HepG2 (cell line): ENCODE results near the gene CBL. TPM values are rescaled to one million over a fixed set of nuclear protein-coding genes. Genes with fewer than 3 reads are reported as not detected.

Experiments
- GATAD1 ChIP-seq: IDR thresholded peaks from 2 replicates; pipeline ENCODE4 v1.6.1; 2016; ENCODE audit warnings: missing genetic modification reagents, missing compliant biosample characterization
- GPN1 ChIP-seq: sonication (generic); formaldehyde crosslinking; IDR thresholded peaks from 2 replicates; pipeline ENCODE4 v1.5.1; 2020; ENCODE audit warnings: missing genetic modification reagents, borderline replicate concordance
- HDAC6 ChIP-seq: fragments of 200-600 bp; sonication (generic); IDR thresholded peaks from 2 replicates; pipeline ENCODE4 v1.7.0; 2017; ENCODE audit warnings: mild to moderate bottlenecking, antibody characterized with exemption, low read length, low read depth
- MIXL1 ChIP-seq: IDR thresholded peaks from 2 replicates; pipeline ENCODE4 v1.6.1; 2016
- PITX1 ChIP-seq: sonication (generic); formaldehyde crosslinking; IDR thresholded peaks from 2 replicates; pipeline ENCODE4 v1.5.1; 2020; ENCODE audit warnings: mild to moderate bottlenecking, missing genetic modification reagents
- RARA ChIP-seq: IDR thresholded peaks from 2 replicates; pipeline ENCODE4 v1.6.1; 2016; ENCODE audit warnings: missing genetic modification reagents, missing compliant biosample characterization
- REST ChIP-seq, 2 experiments: IDR thresholded peaks; 2 replicates each; pipeline ENCODE4 v1.6.1; 2011 to 2012; ENCODE audit warnings: low read length in 2 of 2, borderline replicate concordance in 1 of 2, low read depth in 1 of 2, mild to moderate bottlenecking in 1 of 2, moderate library complexity in 1 of 2
- TBL1XR1 ChIP-seq: fragments of 150-350 bp; IDR thresholded peaks from 2 replicates; pipeline ENCODE4 v1.6.1; 2014; ENCODE audit warnings: borderline replicate concordance, low read length; ENCODE audit not compliant: partially characterized antibody
- XBP1 ChIP-seq: sonication (generic); formaldehyde crosslinking; IDR thresholded peaks from 2 replicates; pipeline ENCODE4 v1.5.0; 2020; ENCODE audit warnings: missing genetic modification reagents
- ZFYVE20 ChIP-seq: sonication (generic); formaldehyde crosslinking; IDR thresholded peaks from 2 replicates; pipeline ENCODE4 v1.8.0; 2023; ENCODE audit warnings: low read depth, mild to moderate bottlenecking, moderate library complexity, missing genetic modification reagents, borderline replicate concordance
- ZNF761 ChIP-seq: sonication (generic); formaldehyde crosslinking; conservative IDR thresholded peaks from 2 replicates; pipeline ENCODE4 v1.4.0; 2020; ENCODE audit warnings: mild to moderate bottlenecking, missing genetic modification reagents
- polyA plus RNA-seq, 8 experiments: library from polyadenylated mRNA; depleted of rRNA in 3 of 8; stranded (reverse) in 7 of 8; unstranded in 1 of 8; fragments of >200 nt; fragmentation: Illumina TruSeq in 4 of 8; extraction: Trizol in 4 of 8; gene quantifications; 2 replicates each; pipeline versions ENCODE4 v1.2.1 to v1.2.3, GENCODE V29; 2011 to 2016; ENCODE audit warnings: low read depth in 4 of 8, missing spikeins in 1 of 8, mixed read lengths in 1 of 8; ENCODE audit not compliant: insufficient read depth in 1 of 8
- total RNA-seq, 5 experiments: library from RNA; depleted of rRNA; stranded (reverse); fragments of >200 nt; fragmentation: Illumina TruSeq; extraction: Trizol; gene quantifications; 2 replicates each; pipeline ENCODE4 v1.2.3, GENCODE V29; 2016; ENCODE audit warnings: low read depth in 1 of 5
- TF ChIP-seq, protein P1 (sequence below): fragments of 450-650 bp; IDR thresholded peaks from 2 replicates; pipeline ENCODE4 v1.6.1; 2017; ENCODE audit warnings: mild to moderate bottlenecking
- TF ChIP-seq, protein P2 (sequence below): sonication (generic); formaldehyde crosslinking; IDR thresholded peaks from 2 replicates; pipeline ENCODE4 v1.5.0; 2020; ENCODE audit warnings: missing genetic modification reagents, mild to moderate bottlenecking, borderline replicate concordance
- TF ChIP-seq, protein P3 (sequence below): IDR thresholded peaks from 2 replicates; pipeline ENCODE4 v1.6.1; 2016; ENCODE audit warnings: low read depth, missing genetic modification reagents, missing compliant biosample characterization
- TF ChIP-seq, protein P4 (sequence below), 2 experiments: fragments of 450-650 bp in 1 of 2; sonication (generic) in 1 of 2; formaldehyde crosslinking; IDR thresholded peaks; 2 replicates each; pipeline versions ENCODE4 v1.5.0 to v1.8.0; 2020 to 2022; ENCODE audit warnings: mild to moderate bottlenecking in 1 of 2, missing genetic modification reagents in 1 of 2

CBL gene
- total and polyA plus RNA-seq, 2 of the 13 experiments (the other 11 are each of a cell fraction or from before 2014, with no cell fraction given): 6.6 to 7.4 TPM

GRCh38 chr11:119334174-119334930 is 128.2 kb downstream of the CBL start, which contains the start of gene RNF26 (continued):
- TF ChIP-seq HDAC6 (no peak), TBL1XR1 (no peak), GPN1 (CRISPR knock-in tag) (no peak), ZFYVE20 (CRISPR knock-in tag) (no peak), MIXL1 (CRISPR knock-in tag) (no peak), PITX1 (CRISPR knock-in tag) (peak; percentile 14; the same call in 1 of the 2 replicates), ZNF761 (CRISPR knock-in tag) (no peak), REST (IDR thresholded peaks at IDR 0.05; ENCODE audit: borderline replicate concordance in 1 of 2, low read depth in 1 of 2, low read length in 2 of 2) (no peak), GATAD1 (peak; percentile 96), XBP1 (CRISPR knock-in tag) (no peak), RARA (no peak)
- TF ChIP-seq, protein P1, sequence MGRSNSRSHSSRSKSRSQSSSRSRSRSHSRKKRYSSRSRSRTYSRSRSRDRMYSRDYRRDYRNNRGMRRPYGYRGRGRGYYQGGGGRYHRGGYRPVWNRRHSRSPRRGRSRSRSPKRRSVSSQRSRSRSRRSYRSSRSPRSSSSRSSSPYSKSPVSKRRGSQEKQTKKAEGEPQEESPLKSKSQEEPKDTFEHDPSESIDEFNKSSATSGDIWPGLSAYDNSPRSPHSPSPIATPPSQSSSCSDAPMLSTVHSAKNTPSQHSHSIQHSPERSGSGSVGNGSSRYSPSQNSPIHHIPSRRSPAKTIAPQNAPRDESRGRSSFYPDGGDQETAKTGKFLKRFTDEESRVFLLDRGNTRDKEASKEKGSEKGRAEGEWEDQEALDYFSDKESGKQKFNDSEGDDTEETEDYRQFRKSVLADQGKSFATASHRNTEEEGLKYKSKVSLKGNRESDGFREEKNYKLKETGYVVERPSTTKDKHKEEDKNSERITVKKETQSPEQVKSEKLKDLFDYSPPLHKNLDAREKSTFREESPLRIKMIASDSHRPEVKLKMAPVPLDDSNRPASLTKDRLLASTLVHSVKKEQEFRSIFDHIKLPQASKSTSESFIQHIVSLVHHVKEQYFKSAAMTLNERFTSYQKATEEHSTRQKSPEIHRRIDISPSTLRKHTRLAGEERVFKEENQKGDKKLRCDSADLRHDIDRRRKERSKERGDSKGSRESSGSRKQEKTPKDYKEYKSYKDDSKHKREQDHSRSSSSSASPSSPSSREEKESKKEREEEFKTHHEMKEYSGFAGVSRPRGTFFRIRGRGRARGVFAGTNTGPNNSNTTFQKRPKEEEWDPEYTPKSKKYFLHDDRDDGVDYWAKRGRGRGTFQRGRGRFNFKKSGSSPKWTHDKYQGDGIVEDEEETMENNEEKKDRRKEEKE: no peak
- TF ChIP-seq, protein P2, sequence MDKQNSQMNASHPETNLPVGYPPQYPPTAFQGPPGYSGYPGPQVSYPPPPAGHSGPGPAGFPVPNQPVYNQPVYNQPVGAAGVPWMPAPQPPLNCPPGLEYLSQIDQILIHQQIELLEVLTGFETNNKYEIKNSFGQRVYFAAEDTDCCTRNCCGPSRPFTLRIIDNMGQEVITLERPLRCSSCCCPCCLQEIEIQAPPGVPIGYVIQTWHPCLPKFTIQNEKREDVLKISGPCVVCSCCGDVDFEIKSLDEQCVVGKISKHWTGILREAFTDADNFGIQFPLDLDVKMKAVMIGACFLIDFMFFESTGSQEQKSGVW (CRISPR knock-in tag): no peak
- TF ChIP-seq, protein P3, sequence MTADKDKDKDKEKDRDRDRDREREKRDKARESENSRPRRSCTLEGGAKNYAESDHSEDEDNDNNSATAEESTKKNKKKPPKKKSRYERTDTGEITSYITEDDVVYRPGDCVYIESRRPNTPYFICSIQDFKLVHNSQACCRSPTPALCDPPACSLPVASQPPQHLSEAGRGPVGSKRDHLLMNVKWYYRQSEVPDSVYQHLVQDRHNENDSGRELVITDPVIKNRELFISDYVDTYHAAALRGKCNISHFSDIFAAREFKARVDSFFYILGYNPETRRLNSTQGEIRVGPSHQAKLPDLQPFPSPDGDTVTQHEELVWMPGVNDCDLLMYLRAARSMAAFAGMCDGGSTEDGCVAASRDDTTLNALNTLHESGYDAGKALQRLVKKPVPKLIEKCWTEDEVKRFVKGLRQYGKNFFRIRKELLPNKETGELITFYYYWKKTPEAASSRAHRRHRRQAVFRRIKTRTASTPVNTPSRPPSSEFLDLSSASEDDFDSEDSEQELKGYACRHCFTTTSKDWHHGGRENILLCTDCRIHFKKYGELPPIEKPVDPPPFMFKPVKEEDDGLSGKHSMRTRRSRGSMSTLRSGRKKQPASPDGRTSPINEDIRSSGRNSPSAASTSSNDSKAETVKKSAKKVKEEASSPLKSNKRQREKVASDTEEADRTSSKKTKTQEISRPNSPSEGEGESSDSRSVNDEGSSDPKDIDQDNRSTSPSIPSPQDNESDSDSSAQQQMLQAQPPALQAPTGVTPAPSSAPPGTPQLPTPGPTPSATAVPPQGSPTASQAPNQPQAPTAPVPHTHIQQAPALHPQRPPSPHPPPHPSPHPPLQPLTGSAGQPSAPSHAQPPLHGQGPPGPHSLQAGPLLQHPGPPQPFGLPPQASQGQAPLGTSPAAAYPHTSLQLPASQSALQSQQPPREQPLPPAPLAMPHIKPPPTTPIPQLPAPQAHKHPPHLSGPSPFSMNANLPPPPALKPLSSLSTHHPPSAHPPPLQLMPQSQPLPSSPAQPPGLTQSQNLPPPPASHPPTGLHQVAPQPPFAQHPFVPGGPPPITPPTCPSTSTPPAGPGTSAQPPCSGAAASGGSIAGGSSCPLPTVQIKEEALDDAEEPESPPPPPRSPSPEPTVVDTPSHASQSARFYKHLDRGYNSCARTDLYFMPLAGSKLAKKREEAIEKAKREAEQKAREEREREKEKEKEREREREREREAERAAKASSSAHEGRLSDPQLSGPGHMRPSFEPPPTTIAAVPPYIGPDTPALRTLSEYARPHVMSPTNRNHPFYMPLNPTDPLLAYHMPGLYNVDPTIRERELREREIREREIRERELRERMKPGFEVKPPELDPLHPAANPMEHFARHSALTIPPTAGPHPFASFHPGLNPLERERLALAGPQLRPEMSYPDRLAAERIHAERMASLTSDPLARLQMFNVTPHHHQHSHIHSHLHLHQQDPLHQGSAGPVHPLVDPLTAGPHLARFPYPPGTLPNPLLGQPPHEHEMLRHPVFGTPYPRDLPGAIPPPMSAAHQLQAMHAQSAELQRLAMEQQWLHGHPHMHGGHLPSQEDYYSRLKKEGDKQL (CRISPR knock-in tag): no peak
- TF ChIP-seq, protein P4, sequence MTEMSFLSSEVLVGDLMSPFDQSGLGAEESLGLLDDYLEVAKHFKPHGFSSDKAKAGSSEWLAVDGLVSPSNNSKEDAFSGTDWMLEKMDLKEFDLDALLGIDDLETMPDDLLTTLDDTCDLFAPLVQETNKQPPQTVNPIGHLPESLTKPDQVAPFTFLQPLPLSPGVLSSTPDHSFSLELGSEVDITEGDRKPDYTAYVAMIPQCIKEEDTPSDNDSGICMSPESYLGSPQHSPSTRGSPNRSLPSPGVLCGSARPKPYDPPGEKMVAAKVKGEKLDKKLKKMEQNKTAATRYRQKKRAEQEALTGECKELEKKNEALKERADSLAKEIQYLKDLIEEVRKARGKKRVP (CRISPR knock-in tag; IDR thresholded peaks at IDR 0.05): no peak
